Heart left ventricle (tissue), 16 donors: ENCODE data around the gene TMEM213. TPM values are rescaled to one million over a fixed set of nuclear protein-coding genes. Genes with fewer than 3 reads are reported as not detected.

Experiments
- ATAC-seq, 4 donors: fragments of 200-7000 bp; cut with Tn5 transposase; one replicate each; pipeline ENCODE4 v1.9.1; 2020 to 2022; ENCODE audit warnings: moderate library complexity in 4 of 4, mild to moderate bottlenecking in 3 of 4, moderate number of reproducible peaks in 1 of 4
- DNase-seq, 5 donors: peaks; one replicate each; pipeline ENCODE4 v3.0.0-alpha.2; 2020
- H3K27ac ChIP-seq, 12 donors: fragments of 200-600 bp; sonication (generic) in 4 of 12; one replicate each; pipeline versions ENCODE4 v1.5.0 to v1.8.0; 2016 to 2022; ENCODE audit warnings: mild to moderate bottlenecking in 2 of 12
- H3K27me3 ChIP-seq, 9 donors: fragments of 200-600 bp; sonication (generic) in 2 of 9; one replicate each; pipeline versions ENCODE4 v1.5.1 to v1.8.0; 2016 to 2022; ENCODE audit warnings: mild to moderate bottlenecking in 3 of 9
- H3K36me3 ChIP-seq, 9 donors: fragments of 200-600 bp; sonication (generic) in 2 of 9; one replicate each; pipeline versions ENCODE4 v1.5.0 to v1.8.0; 2018 to 2022; ENCODE audit warnings: mild to moderate bottlenecking in 2 of 9
- H3K4me1 ChIP-seq, 12 donors: fragments of 200-600 bp; sonication (generic) in 4 of 12; one replicate each; pipeline versions ENCODE4 v1.5.0 to v1.8.0; 2016 to 2022; ENCODE audit warnings: mild to moderate bottlenecking in 3 of 12
- H3K4me3 ChIP-seq, 12 donors: fragments of 200-600 bp; sonication (generic) in 4 of 12; one replicate each; pipeline versions ENCODE4 v1.5.0 to v1.8.0; 2017 to 2022; ENCODE audit warnings: mild to moderate bottlenecking in 9 of 12, moderate library complexity in 4 of 12
- H3K9me3 ChIP-seq, 12 donors: fragments of 200-600 bp; sonication (generic) in 4 of 12; one replicate each; pipeline versions ENCODE4 v1.5.0 to v1.8.0; 2016 to 2022; ENCODE audit warnings: mild to moderate bottlenecking in 1 of 12
- CTCF ChIP-seq, 12 donors: fragments of 200-600 bp; sonication (generic) in 4 of 12; IDR thresholded peaks; one replicate each; pipeline versions ENCODE4 v1.5.0 to v1.8.0; 2018 to 2022; ENCODE audit warnings: antibody characterized with exemption in 12 of 12, mild to moderate bottlenecking in 5 of 12
- POLR2A ChIP-seq, 2 donors: fragments of 450-650 bp; IDR thresholded peaks; one replicate each; pipeline ENCODE4 v1.6.1; 2017; ENCODE audit warnings: antibody characterized with exemption in 2 of 2, mild to moderate bottlenecking in 2 of 2, moderate library complexity in 2 of 2
- WGBS, 4 donors: extraction: QIAGEN DNeasy Blood & Tissue Kit in 2 of 4; methylation state at CpG; one replicate each; pipeline versions ENCODE4 v1.1.5 to v1.1.7; 2013 to 2018; 5-methylcytosine and 5-hydroxymethylcytosine counted together
- intact Hi-C, 10 donors: fragments of 100-400 bp; cut with DNase I; formaldehyde crosslinking; loops; one replicate each; pipeline versions ENCODE4 v1.11.1 to v1.14.2; 2022
- polyA plus RNA-seq, 2 donors: library from polyadenylated mRNA; stranded (reverse); fragments of 200-250 nt; gene quantifications; one replicate each; pipeline ENCODE4 v1.2.3, GENCODE V29; 2013
- total RNA-seq, 9 donors: library from RNA; depleted of rRNA in 2 of 9; stranded (reverse); fragments of >200 nt in 2 of 9; fragmentation: NEBNext Ultra II Directional in 3 of 9; extraction: Animal tissue kit (Norgen Biotek cat#: 25700) in 3 of 9; gene quantifications; one replicate each; pipeline versions ENCODE4 v1.1.0 to v1.2.4, GENCODE V29; 2016 to 2023
- donor health status: ischemic (EF 13 %, LVEDD 7.1; RV severe dilation, severe dysfunction).
- donor health status: healthy with polysubstance abuse.
- donor health status: DM: no; HTN: yes; CAD: no.
- donor health status: DM: no; HTN: no; CAD: no.
- donor health status: ischemic (EF 25% LVEDD 6.9; RV normal size, moderate dysfunction).
- donor health status: ischemic (EF 25% LVEDD 5.7; RV mildly dilated, moderate dysfunction).
- donor health status: healthy.
- donor health status: DM: yes; HTN: yes; CAD: no.
- donor health status: ischemic (EF 35%, LVEDD 5.7; RV mildly dilated, moderate dysfunction).
- donor health status: nonischemic (EF 11% LVEDD 7.7; RV severe dilation, severe dysfunction).
- donor health status: DM: yes; HTN: yes; CAD: no.
- donor health status: PGD.
- donor health status: ischemic (EF 29% LVEDD 5.4; RV normal size, mild dysfunction).
- donor health status: nonischemic (EF 23%, LVEDD 6.1; RV moderate dilation, normal function).

The TMEM213 gene
- total and polyA plus RNA-seq, 11 donors, result not detected

GRCh38 chr7:138872576-138872975, 74.8 kb downstream of the TMEM213 start:
- no peaks in the 10 kb centered on the region for H3K27me3 ChIP-seq
- peaks cover 0 to 5% (median 0%) of the 10 kb centered on the region in 12 donors for H3K9me3 ChIP-seq
- TF ChIP-seq POLR2A (IDR thresholded peaks at IDR 0.05) (no peak), CTCF (IDR thresholded peaks at IDR 0.05) (no peak)
- no peak for DNase-seq
- intact Hi-C loops, result no loop called here
- ATAC-seq, result no peak
- H3K36me3 ChIP-seq, result peaks cover 0 to 12% (median 0%) of the 10 kb centered on the region in 9 donors
- no peak overlapping the region for H3K4me3 ChIP-seq
- no peak overlapping the region for H3K27ac ChIP-seq
- WGBS, 4 donors, result 90 to 97% (median 95%) methylated on average over 4 of the region's 4 CpGs
- H3K4me1 ChIP-seq, result no peaks in the 10 kb centered on the region

GRCh38 chr7:138873220-138873892, 75.6 kb downstream of the TMEM213 start:
- DNase-seq, result no peak
- no peak for ATAC-seq
- intact Hi-C loops, result no loop called here
- TF ChIP-seq POLR2A (IDR thresholded peaks at IDR 0.05) (no peak), CTCF (IDR thresholded peaks at IDR 0.05) (no peak)
- Histone ChIP-seq H3K27me3 (no peaks in the 10 kb centered on the region), H3K4me1 (no peaks in the 10 kb centered on the region), H3K27ac (no peak overlapping the region), H3K9me3 (peaks cover 0 to 5% (median 0%) of the 10 kb centered on the region in 12 donors), H3K4me3 (no peak overlapping the region), H3K36me3 (peaks cover 0 to 9% (median 0%) of the 10 kb centered on the region in 9 donors)
- WGBS, 4 donors, result 76 to 80% (median 77%) methylated on average over 5 of the region's 5 CpGs

- DNase-seq, result no peak
- H3K4me3 ChIP-seq, result no peak overlapping the region
- WGBS, 4 donors, result 90 to 91% (median 91%) methylated on average over 9 of the region's 9 CpGs
- intact Hi-C loops, result no loop called here
- peaks cover 0 to 7% (median 0%) of the 10 kb centered on the region in 9 donors for H3K36me3 ChIP-seq
- peaks cover 0 to 5% (median 2%) of the 10 kb centered on the region in 12 donors for H3K4me1 ChIP-seq
- TF ChIP-seq POLR2A (IDR thresholded peaks at IDR 0.05), result no peak
- TF ChIP-seq CTCF (IDR thresholded peaks at IDR 0.05), result no peak
- H3K27me3 ChIP-seq, result no peaks in the 10 kb centered on the region
- H3K27ac ChIP-seq, result no peak overlapping the region
- peaks cover 0 to 5% (median 0%) of the 10 kb centered on the region in 12 donors for H3K9me3 ChIP-seq
- ATAC-seq, result no peak
Measured at GRCh38 chr7:138875794-138876193, 78.0 kb downstream of the TMEM213 start.

GRCh38 chr7:138876326-138876725, 78.5 kb downstream of the TMEM213 start:
- Histone ChIP-seq H3K9me3 (peaks cover 0 to 5% (median 0%) of the 10 kb centered on the region in 12 donors), H3K4me1 (peaks cover 0 to 10% (median 7%) of the 10 kb centered on the region in 12 donors), H3K4me3 (no peak overlapping the region), H3K36me3 (peaks cover 0 to 5% (median 0%) of the 10 kb centered on the region in 9 donors), H3K27me3 (no peaks in the 10 kb centered on the region), H3K27ac (no peak overlapping the region)
- WGBS, 4 donors, result 72 to 93% (median 92%) methylated on average over 4 of the region's 4 CpGs
- DNase-seq, result no peak
- ATAC-seq, result no peak
- intact Hi-C loops, result no loop called here
- TF ChIP-seq CTCF (IDR thresholded peaks at IDR 0.05), result no peak
- no peak for TF ChIP-seq POLR2A (IDR thresholded peaks at IDR 0.05)
